ENCODE measurements around the gene LRFN5. TPM values are rescaled to one million over a fixed set of nuclear protein-coding genes. Genes with fewer than 3 reads are reported as not detected.

Gene LRFN5
- total RNA-seq, 1 donor from 2014 or later, result 12.0 TPM

GRCh38 chr14:41810362-41810761, 203.7 kb downstream of the LRFN5 start:
- Histone ChIP-seq H3K27me3 (ENCODE audit: control insufficient read depth in 3 of 3, insufficient read depth in 3 of 3, low read length in 3 of 3) (no peaks in the 10 kb centered on the region), H3K4me1 (ENCODE audit: control insufficient read depth in 3 of 3, insufficient read depth in 3 of 3, low read length in 3 of 3) (no peaks in the 10 kb centered on the region), H3K36me3 (ENCODE audit: control insufficient read depth in 3 of 3, insufficient read depth in 3 of 3, low read length in 3 of 3) (no peaks in the 10 kb centered on the region), H3K4me3 (ENCODE audit: low read length in 3 of 3) (no peak overlapping the region), H3K27ac (ENCODE audit: low read depth, low read length) (no peak overlapping the region), H3K9me3 (ENCODE audit: control insufficient read depth in 3 of 3, low read length in 3 of 3) (no peaks in the 10 kb centered on the region), H3K9ac (ENCODE audit: low read depth in 1 of 3, low read length in 3 of 3) (no peak overlapping the region)

- no peaks in the 10 kb centered on the region for H3K4me1 ChIP-seq (ENCODE audit: control insufficient read depth in 3 of 3, insufficient read depth in 3 of 3, low read length in 3 of 3)
- no peak overlapping the region for H3K9ac ChIP-seq (ENCODE audit: low read depth in 1 of 3, low read length in 3 of 3)
- no peak overlapping the region for H3K27ac ChIP-seq (ENCODE audit: low read depth, low read length)
- no peak overlapping the region for H3K4me3 ChIP-seq (ENCODE audit: low read length in 3 of 3)
- no peaks in the 10 kb centered on the region for H3K27me3 ChIP-seq (ENCODE audit: control insufficient read depth in 3 of 3, insufficient read depth in 3 of 3, low read length in 3 of 3)
- no peaks in the 10 kb centered on the region for H3K9me3 ChIP-seq (ENCODE audit: control insufficient read depth in 3 of 3, low read length in 3 of 3)
- no peaks in the 10 kb centered on the region for H3K36me3 ChIP-seq (ENCODE audit: control insufficient read depth in 3 of 3, insufficient read depth in 3 of 3, low read length in 3 of 3)
Observed at GRCh38 chr14:41817626-41818025, 210.9 kb downstream of the LRFN5 start.

GRCh38 chr14:41824441-41824840, 217.8 kb downstream of the LRFN5 start:
- H3K4me3 ChIP-seq (ENCODE audit: low read length in 3 of 3), result no peak overlapping the region
- no peak overlapping the region for H3K9ac ChIP-seq (ENCODE audit: low read depth in 1 of 3, low read length in 3 of 3)
- H3K27ac ChIP-seq (ENCODE audit: low read depth, low read length), result no peak overlapping the region
- H3K4me1 ChIP-seq (ENCODE audit: control insufficient read depth in 3 of 3, insufficient read depth in 3 of 3, low read length in 3 of 3), result no peaks in the 10 kb centered on the region
- H3K36me3 ChIP-seq (ENCODE audit: control insufficient read depth in 3 of 3, insufficient read depth in 3 of 3, low read length in 3 of 3), result no peaks in the 10 kb centered on the region
- H3K27me3 ChIP-seq (ENCODE audit: control insufficient read depth in 3 of 3, insufficient read depth in 3 of 3, low read length in 3 of 3), result no peaks in the 10 kb centered on the region
- H3K9me3 ChIP-seq (ENCODE audit: control insufficient read depth in 3 of 3, low read length in 3 of 3), result peaks cover 0 to 6% (median 6%) of the 10 kb centered on the region in 3 donors

- H3K9me3 ChIP-seq (ENCODE audit: control insufficient read depth in 3 of 3, low read length in 3 of 3), result peaks cover 0 to 6% (median 6%) of the 10 kb centered on the region in 3 donors
- no peak overlapping the region for H3K4me3 ChIP-seq (ENCODE audit: low read length in 3 of 3)
- H3K9ac ChIP-seq (ENCODE audit: low read depth in 1 of 3, low read length in 3 of 3), result no peak overlapping the region
- no peaks in the 10 kb centered on the region for H3K27me3 ChIP-seq (ENCODE audit: control insufficient read depth in 3 of 3, insufficient read depth in 3 of 3, low read length in 3 of 3)
- no peak overlapping the region for H3K27ac ChIP-seq (ENCODE audit: low read depth, low read length)
- no peaks in the 10 kb centered on the region for H3K36me3 ChIP-seq (ENCODE audit: control insufficient read depth in 3 of 3, insufficient read depth in 3 of 3, low read length in 3 of 3)
- H3K4me1 ChIP-seq (ENCODE audit: control insufficient read depth in 3 of 3, insufficient read depth in 3 of 3, low read length in 3 of 3), result no peaks in the 10 kb centered on the region
Observed at GRCh38 chr14:41825622-41826021, 218.9 kb downstream of the LRFN5 start.

- Histone ChIP-seq H3K4me1 (ENCODE audit: control insufficient read depth in 3 of 3, insufficient read depth in 3 of 3, low read length in 3 of 3) (no peaks in the 10 kb centered on the region), H3K27me3 (ENCODE audit: control insufficient read depth in 3 of 3, insufficient read depth in 3 of 3, low read length in 3 of 3) (no peaks in the 10 kb centered on the region), H3K36me3 (ENCODE audit: control insufficient read depth in 3 of 3, insufficient read depth in 3 of 3, low read length in 3 of 3) (no peaks in the 10 kb centered on the region), H3K9ac (ENCODE audit: low read depth in 1 of 3, low read length in 3 of 3) (no peak overlapping the region), H3K27ac (ENCODE audit: low read depth, low read length) (no peak overlapping the region), H3K4me3 (ENCODE audit: low read length in 3 of 3) (no peak overlapping the region), H3K9me3 (ENCODE audit: control insufficient read depth in 3 of 3, low read length in 3 of 3) (no peaks in the 10 kb centered on the region)
Observed at GRCh38 chr14:41830714-41831406, 224.2 kb downstream of the LRFN5 start.

GRCh38 chr14:41839661-41840060, 233.0 kb downstream of the LRFN5 start:
- H3K9me3 ChIP-seq (ENCODE audit: control insufficient read depth in 3 of 3, low read length in 3 of 3), result no peaks in the 10 kb centered on the region
- no peak overlapping the region for H3K4me3 ChIP-seq (ENCODE audit: low read length in 3 of 3)
- no peaks in the 10 kb centered on the region for H3K4me1 ChIP-seq (ENCODE audit: control insufficient read depth in 3 of 3, insufficient read depth in 3 of 3, low read length in 3 of 3)
- H3K27ac ChIP-seq (ENCODE audit: low read depth, low read length), result no peak overlapping the region
- no peak overlapping the region for H3K9ac ChIP-seq (ENCODE audit: low read depth in 1 of 3, low read length in 3 of 3)
- no peaks in the 10 kb centered on the region for H3K27me3 ChIP-seq (ENCODE audit: control insufficient read depth in 3 of 3, insufficient read depth in 3 of 3, low read length in 3 of 3)
- no peaks in the 10 kb centered on the region for H3K36me3 ChIP-seq (ENCODE audit: control insufficient read depth in 3 of 3, insufficient read depth in 3 of 3, low read length in 3 of 3)

- H3K27me3 ChIP-seq (ENCODE audit: control insufficient read depth in 3 of 3, insufficient read depth in 3 of 3, low read length in 3 of 3), result no peaks in the 10 kb centered on the region
- H3K4me1 ChIP-seq (ENCODE audit: control insufficient read depth in 3 of 3, insufficient read depth in 3 of 3, low read length in 3 of 3), result no peaks in the 10 kb centered on the region
- H3K9ac ChIP-seq (ENCODE audit: low read depth in 1 of 3, low read length in 3 of 3), result no peak overlapping the region
- H3K4me3 ChIP-seq (ENCODE audit: low read length in 3 of 3), result no peak overlapping the region
- no peaks in the 10 kb centered on the region for H3K9me3 ChIP-seq (ENCODE audit: control insufficient read depth in 3 of 3, low read length in 3 of 3)
- no peaks in the 10 kb centered on the region for H3K36me3 ChIP-seq (ENCODE audit: control insufficient read depth in 3 of 3, insufficient read depth in 3 of 3, low read length in 3 of 3)
- no peak overlapping the region for H3K27ac ChIP-seq (ENCODE audit: low read depth, low read length)
Observed at GRCh38 chr14:41859336-41859735, 252.7 kb downstream of the LRFN5 start.

- H3K4me1 ChIP-seq (ENCODE audit: control insufficient read depth in 3 of 3, insufficient read depth in 3 of 3, low read length in 3 of 3), result no peaks in the 10 kb centered on the region
- no peak overlapping the region for H3K9ac ChIP-seq (ENCODE audit: low read depth in 1 of 3, low read length in 3 of 3)
- H3K27ac ChIP-seq (ENCODE audit: low read depth, low read length), result no peak overlapping the region
- no peaks in the 10 kb centered on the region for H3K36me3 ChIP-seq (ENCODE audit: control insufficient read depth in 3 of 3, insufficient read depth in 3 of 3, low read length in 3 of 3)
- no peaks in the 10 kb centered on the region for H3K9me3 ChIP-seq (ENCODE audit: control insufficient read depth in 3 of 3, low read length in 3 of 3)
- H3K4me3 ChIP-seq (ENCODE audit: low read length in 3 of 3), result no peak overlapping the region
- H3K27me3 ChIP-seq (ENCODE audit: control insufficient read depth in 3 of 3, insufficient read depth in 3 of 3, low read length in 3 of 3), result no peaks in the 10 kb centered on the region
Observed at GRCh38 chr14:41860586-41860985, 253.9 kb downstream of the LRFN5 start.

GRCh38 chr14:41865894-41866293, 259.2 kb downstream of the LRFN5 start:
- Histone ChIP-seq H3K9ac (ENCODE audit: low read depth in 1 of 3, low read length in 3 of 3) (no peak overlapping the region), H3K27ac (ENCODE audit: low read depth, low read length) (no peak overlapping the region), H3K4me1 (ENCODE audit: control insufficient read depth in 3 of 3, insufficient read depth in 3 of 3, low read length in 3 of 3) (no peaks in the 10 kb centered on the region), H3K27me3 (ENCODE audit: control insufficient read depth in 3 of 3, insufficient read depth in 3 of 3, low read length in 3 of 3) (no peaks in the 10 kb centered on the region), H3K36me3 (ENCODE audit: control insufficient read depth in 3 of 3, insufficient read depth in 3 of 3, low read length in 3 of 3) (no peaks in the 10 kb centered on the region), H3K9me3 (ENCODE audit: control insufficient read depth in 3 of 3, low read length in 3 of 3) (no peaks in the 10 kb centered on the region), H3K4me3 (ENCODE audit: low read length in 3 of 3) (no peak overlapping the region)

- Histone ChIP-seq H3K27me3 (ENCODE audit: control insufficient read depth in 3 of 3, insufficient read depth in 3 of 3, low read length in 3 of 3) (no peaks in the 10 kb centered on the region), H3K9ac (ENCODE audit: low read depth in 1 of 3, low read length in 3 of 3) (no peak overlapping the region), H3K9me3 (ENCODE audit: control insufficient read depth in 3 of 3, low read length in 3 of 3) (no peaks in the 10 kb centered on the region), H3K36me3 (ENCODE audit: control insufficient read depth in 3 of 3, insufficient read depth in 3 of 3, low read length in 3 of 3) (no peaks in the 10 kb centered on the region), H3K4me1 (ENCODE audit: control insufficient read depth in 3 of 3, insufficient read depth in 3 of 3, low read length in 3 of 3) (no peaks in the 10 kb centered on the region), H3K27ac (ENCODE audit: low read depth, low read length) (no peak overlapping the region), H3K4me3 (ENCODE audit: low read length in 3 of 3) (no peak overlapping the region)
Observed at GRCh38 chr14:41868396-41868795, 261.7 kb downstream of the LRFN5 start.
